Omental fat pad (tissue), 4 donors: Measurements from ENCODE around the gene ANAPC1. TPM values are rescaled to one million over a fixed set of nuclear protein-coding genes. Genes with fewer than 3 reads are reported as not detected.
"Not testable (repeated sequence)": the region's sequence is repeated elsewhere in the genome, so short reads cannot be mapped to it uniquely, and the experiment has no call there.

Source experiments
- ATAC-seq: fragments of 150-250 bp; one replicate; pipeline ENCODE4 v1.9.1; 2016; ENCODE audit warnings: mild to moderate bottlenecking, moderate library complexity; ENCODE audit not compliant: low FRiP score
- DNase-seq: peaks from one replicate; pipeline ENCODE4 v3.0.0-alpha.2; 2019; ENCODE audit warnings: low spot score
- small RNA-seq: library from RNA; depleted of rRNA; stranded (forward); fragments of <200 nt; gene quantifications from one replicate; pipeline ENCODE3, GENCODE V24; 2016
- total RNA-seq, 4 donors: library from RNA; depleted of rRNA; stranded (reverse); fragments of >200 nt; gene quantifications; one replicate each; pipeline ENCODE4 v1.1.0, GENCODE V29; 2016

ANAPC1 gene
- total RNA-seq, 4 donors from 2014 or later = 30.3 to 59.6 (median 38.5) TPM

DNA sequence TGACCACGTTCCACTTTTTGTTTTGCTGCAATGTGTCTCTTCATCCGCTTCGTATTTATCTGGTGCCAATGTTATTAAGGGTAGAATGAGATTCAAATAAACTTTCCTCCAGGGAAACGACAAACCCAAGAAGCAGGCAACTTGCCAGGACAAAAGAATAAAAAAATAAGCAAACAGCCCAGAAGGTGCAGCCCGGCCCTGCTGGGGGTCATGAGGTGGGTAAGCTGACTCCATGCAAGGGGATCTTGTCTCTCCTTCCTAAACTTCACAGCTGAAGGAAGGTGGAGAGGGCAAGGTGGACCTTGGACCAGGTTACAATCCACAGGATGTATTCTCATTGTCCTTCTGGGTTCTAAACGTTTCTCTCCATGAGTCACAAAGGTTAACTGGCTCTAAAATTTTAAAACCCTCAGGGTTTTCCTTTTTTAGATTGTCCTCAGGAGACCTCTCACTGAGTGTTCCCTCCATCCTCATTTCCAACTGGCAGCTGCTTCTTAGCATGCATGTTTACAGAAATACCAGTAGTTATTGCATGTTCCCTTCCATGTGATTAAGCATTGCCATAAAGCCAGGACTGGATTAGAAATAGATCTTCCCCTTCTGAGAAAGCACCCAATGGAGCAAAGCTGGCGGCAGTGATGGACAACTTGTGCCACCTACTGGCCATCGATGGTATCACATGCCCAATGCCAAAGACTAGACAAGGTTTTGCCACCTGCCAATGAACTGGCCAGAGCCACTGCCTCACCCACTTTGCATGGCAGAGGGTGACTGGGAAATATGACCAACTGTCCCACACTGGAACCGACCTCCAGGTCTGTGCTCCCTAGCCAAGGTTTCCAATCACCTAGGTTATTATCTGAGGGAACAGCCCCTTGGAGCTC is 147.9 kb downstream of the ANAPC1 start:
- ATAC-seq = peak; percentile 88

DNA sequence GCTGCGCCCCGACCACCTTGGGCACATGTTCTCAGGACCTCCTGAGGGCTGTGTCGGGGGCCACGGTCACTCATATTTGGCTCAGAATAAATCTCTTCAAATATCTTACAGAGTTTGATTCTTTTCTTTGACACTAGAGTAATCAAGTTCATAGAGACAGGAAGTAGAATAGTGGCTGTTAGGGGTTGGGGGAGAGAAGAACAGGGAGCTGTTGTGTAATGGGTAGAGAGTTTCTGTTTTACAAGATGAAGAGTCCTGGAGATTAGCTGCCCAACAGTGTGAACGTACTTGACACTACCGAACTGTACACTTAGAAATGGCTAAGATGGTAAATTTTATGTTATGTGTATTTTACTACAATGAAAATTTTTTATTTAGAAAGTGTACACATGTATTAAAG is 148.6 kb downstream of the ANAPC1 start:
- DNase-seq, ATAC-seq: not testable (repeated sequence)

More for the DNA sequence above, 147.9 kb downstream of the ANAPC1 start:
- DNase-seq = not testable (repeated sequence)

DNA sequence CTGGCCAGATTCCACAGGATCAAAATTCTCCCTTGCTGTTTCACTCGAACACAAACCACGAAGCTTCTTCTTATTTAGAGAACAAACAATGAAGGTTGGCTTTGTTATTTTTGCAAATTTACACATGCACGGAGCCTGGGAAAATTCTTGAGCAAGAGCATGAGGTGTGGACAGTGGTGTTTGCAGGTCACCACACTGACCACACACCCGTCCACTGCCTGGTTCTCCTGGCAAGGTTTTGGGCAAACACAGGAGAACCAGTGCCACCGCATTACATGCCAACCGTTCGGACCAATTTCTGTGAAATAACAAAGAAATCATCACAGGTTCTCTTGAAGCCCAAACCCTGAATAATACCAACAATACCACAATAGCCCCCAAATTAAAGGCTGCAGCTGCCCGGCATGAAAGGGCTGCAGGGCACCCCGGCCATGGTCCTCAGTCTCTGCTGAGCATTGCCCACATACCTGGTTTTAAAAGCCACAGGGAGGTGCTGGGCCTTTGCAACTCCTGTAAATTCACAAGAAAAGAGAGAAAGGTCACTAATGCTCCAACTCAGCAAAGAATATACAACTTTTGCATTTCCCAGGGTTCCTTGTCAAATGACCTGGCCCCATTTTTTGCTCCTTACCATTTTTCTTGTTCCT is 154.1 kb downstream of the ANAPC1 start:
- ATAC-seq, DNase-seq: not testable (repeated sequence)

DNA sequence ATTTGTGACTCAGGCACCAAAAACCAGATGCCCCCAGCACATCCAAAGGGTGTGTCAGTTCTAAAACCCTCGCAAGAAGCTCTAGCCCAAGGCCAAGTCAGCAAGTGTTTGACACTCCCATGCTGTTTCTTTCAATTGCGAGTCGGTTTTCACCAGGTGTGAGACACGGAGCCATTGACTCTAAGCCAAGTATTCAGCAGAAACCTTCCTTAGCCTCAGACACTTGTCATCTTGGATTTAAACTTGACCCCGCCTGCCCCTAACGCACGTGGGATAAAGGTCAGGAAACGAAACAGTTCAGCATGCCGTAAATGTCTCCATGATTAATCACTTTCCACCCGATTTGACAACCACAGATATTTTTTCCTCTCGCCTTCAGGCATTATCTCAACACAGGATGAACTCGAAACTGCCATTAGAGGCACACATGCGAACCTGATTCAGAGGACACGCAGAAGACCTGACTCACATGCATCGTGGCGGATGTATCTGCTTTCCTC is 156.3 kb downstream of the ANAPC1 start:
- not testable (repeated sequence) for DNase-seq, ATAC-seq

DNA sequence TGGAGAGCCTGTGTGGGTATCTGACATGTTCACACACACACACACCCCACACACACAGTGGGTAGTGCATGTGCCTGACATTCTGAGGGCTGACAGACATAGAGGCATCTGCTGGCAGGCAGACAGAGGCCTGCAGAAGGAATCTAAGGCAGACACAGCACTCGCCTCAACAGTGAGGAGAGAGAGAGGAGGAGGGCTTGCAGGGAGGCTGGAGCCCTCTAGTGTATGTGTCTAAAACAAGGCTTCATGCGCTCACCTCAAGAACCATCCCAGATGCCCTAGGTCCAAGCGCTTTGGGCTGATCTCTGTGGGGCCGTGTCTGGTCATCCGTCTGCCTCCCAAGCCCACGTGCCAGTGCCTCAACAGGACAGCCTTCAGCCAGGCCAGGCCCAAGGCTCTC is 158.3 kb downstream of the ANAPC1 start:
- not testable (repeated sequence) for ATAC-seq, DNase-seq

DNA sequence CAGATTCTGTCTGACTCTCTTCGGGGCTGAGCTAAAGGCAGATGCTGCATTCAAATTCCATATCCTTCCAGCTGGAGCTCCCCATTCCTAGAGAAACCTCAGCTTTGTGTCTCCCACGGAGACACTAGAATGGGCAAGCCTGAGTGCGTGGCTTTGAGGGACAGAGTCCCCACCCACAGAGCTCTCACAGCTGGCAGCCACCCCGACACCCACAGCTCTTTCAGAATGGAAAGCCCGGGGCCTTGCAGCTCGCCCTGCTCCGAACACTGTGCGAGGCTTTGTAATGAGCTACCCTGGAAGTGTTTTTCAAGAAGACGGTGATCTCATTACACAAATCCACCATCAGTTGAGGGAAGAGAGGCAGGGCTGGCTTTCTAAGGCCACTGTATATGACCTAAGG is 164.4 kb downstream of the ANAPC1 start:
- DNase-seq, ATAC-seq: not testable (repeated sequence)

Small RNA genes lying within 50 kb of the gene (small RNA-seq; reads per million reads assigned to genes)
- gene MIR4771-2 (not detected), gene RN7SL297P (not detected)

Other genes starting within 250 kb of the ANAPC1 start
- 10 to 100 TPM; 29.4 to 63.0 (median 48.6) TPM for gene MERTK, start 14.4 kb upstream of the ANAPC1 start, total RNA-seq
- gene TMEM87B, start 171.1 kb upstream of the ANAPC1 start, total RNA-seq = 10 to 100 TPM; 18.6 to 24.6 (median 22.6) TPM